ENCODE data around the gene CALR3. TPM values are rescaled to one million over a fixed set of nuclear protein-coding genes. Genes with fewer than 3 reads are reported as not detected.
A peak's percentile ranks its signal among the peaks of the same experiment; 100 is the strongest.

Gene CALR3
- total and polyA plus RNA-seq, 4 donors: 0.05 to 0.08 TPM; not detected in 2

GRCh38 chr19:16458391-16459341 is 37.3 kb downstream of the CALR3 start:
- H3K27ac ChIP-seq (ENCODE audit: low read depth in 1 of 2, low read length in 2 of 2): no peak overlapping the region
- no peak overlapping the region for H3K4me3 ChIP-seq (ENCODE audit: low read depth in 1 of 3, low read length in 3 of 3)
- no peaks in the 10 kb centered on the region for H3K9me3 ChIP-seq (ENCODE audit: control insufficient read depth in 4 of 4, low read length in 3 of 4)
- WGBS: 88% methylated on average over 25 of the region's 25 CpGs
- H3K4me1 ChIP-seq (ENCODE audit: control insufficient read depth in 4 of 4, insufficient read depth in 4 of 4, low read length in 3 of 4): peaks cover 12 to 66% (median 42%) of the 10 kb centered on the region in 4 donors
- no peak overlapping the region for H3K9ac ChIP-seq (ENCODE audit: low read depth in 1 of 2, low read length in 2 of 2)
- no peak for DNase-seq (ENCODE audit: low spot score)
- H3K27me3 ChIP-seq (ENCODE audit: control insufficient read depth in 4 of 4, insufficient read depth in 4 of 4, low read length in 3 of 4): no peaks in the 10 kb centered on the region
- TF ChIP-seq JUND (IDR thresholded peaks at IDR 0.05): no peak
- H3K36me3 ChIP-seq (ENCODE audit: control insufficient read depth in 4 of 4, insufficient read depth in 3 of 4, low read depth in 1 of 4, low read length in 3 of 4): no peaks in the 10 kb centered on the region

- no peak for DNase-seq (ENCODE audit: low spot score)
- Histone ChIP-seq H3K9ac (ENCODE audit: low read depth in 1 of 2, low read length in 2 of 2) (no peak overlapping the region), H3K27ac (ENCODE audit: low read depth in 1 of 2, low read length in 2 of 2) (no peak overlapping the region), H3K4me3 (ENCODE audit: low read depth in 1 of 3, low read length in 3 of 3) (no peak overlapping the region), H3K36me3 (ENCODE audit: control insufficient read depth in 4 of 4, insufficient read depth in 3 of 4, low read depth in 1 of 4, low read length in 3 of 4) (no peaks in the 10 kb centered on the region), H3K9me3 (ENCODE audit: control insufficient read depth in 4 of 4, low read length in 3 of 4) (no peaks in the 10 kb centered on the region), H3K27me3 (ENCODE audit: control insufficient read depth in 4 of 4, insufficient read depth in 4 of 4, low read length in 3 of 4) (no peaks in the 10 kb centered on the region), H3K4me1 (ENCODE audit: control insufficient read depth in 4 of 4, insufficient read depth in 4 of 4, low read length in 3 of 4) (peaks cover 9 to 59% (median 35%) of the 10 kb centered on the region in 4 donors)
- TF ChIP-seq FOXA2 (IDR thresholded peaks at IDR 0.05) (no peak), MAX (IDR thresholded peaks at IDR 0.05) (no peak), HNF4G (IDR thresholded peaks at IDR 0.05) (no peak), ZBTB33 (IDR thresholded peaks at IDR 0.05) (no peak), EGR1 (IDR thresholded peaks at IDR 0.05; ENCODE audit: low read depth in 2 of 2) (no peak), CTCF (IDR thresholded peaks at IDR 0.05; ENCODE audit: low read depth, low read length, missing input control) (no peak), YY1 (IDR thresholded peaks at IDR 0.05) (no peak)
- WGBS: 74% methylated on average over 8 of the region's 8 CpGs
Observed at GRCh38 chr19:16457954-16458331, 38.0 kb downstream of the CALR3 start.

- Histone ChIP-seq H3K4me3 (ENCODE audit: low read depth in 1 of 3, low read length in 3 of 3) (no peak overlapping the region), H3K27ac (ENCODE audit: low read depth in 1 of 2, low read length in 2 of 2) (peak overlapping the region in 1 of 2 donors; percentile 13), H3K36me3 (ENCODE audit: control insufficient read depth in 4 of 4, insufficient read depth in 3 of 4, low read depth in 1 of 4, low read length in 3 of 4) (no peaks in the 10 kb centered on the region), H3K9ac (ENCODE audit: low read depth in 1 of 2, low read length in 2 of 2) (no peak overlapping the region), H3K4me1 (ENCODE audit: control insufficient read depth in 4 of 4, insufficient read depth in 4 of 4, low read length in 3 of 4) (peaks cover 8 to 54% (median 32%) of the 10 kb centered on the region in 4 donors), H3K9me3 (ENCODE audit: control insufficient read depth in 4 of 4, low read length in 3 of 4) (no peaks in the 10 kb centered on the region), H3K27me3 (ENCODE audit: control insufficient read depth in 4 of 4, insufficient read depth in 4 of 4, low read length in 3 of 4) (no peaks in the 10 kb centered on the region)
- TF ChIP-seq NR2F2 (IDR thresholded peaks at IDR 0.05) (peak; percentile 83), EGR1 (IDR thresholded peaks at IDR 0.05; ENCODE audit: low read depth in 2 of 2) (no peak), HNF4A (conservative IDR thresholded peaks at IDR 0.05) (no peak), RAD21 (IDR thresholded peaks at IDR 0.05) (no peak), FOXA1 (IDR thresholded peaks at IDR 0.05) (no peak), ATF3 (IDR thresholded peaks at IDR 0.05) (no peak)
- DNase-seq (ENCODE audit: low spot score): no peak
- WGBS: 60% methylated on average over 16 of the region's 16 CpGs
Observed at GRCh38 chr19:16457195-16457953, 38.6 kb downstream of the CALR3 start.
